Neural progenitor cell (in vitro differentiated cells): ENCODE data around the gene PTPRN2.

ENCODE experiments used
- CTCF ChIP-seq: fragments of 200-600 bp; sonication (generic); IDR thresholded peaks from 2 replicates; pipeline ENCODE4 v1.5.1; 2017; ENCODE audit warnings: antibody characterized with exemption, mild to moderate bottlenecking
- EZH2 ChIP-seq: fragments of 200-600 bp; sonication (generic); IDR thresholded peaks from 2 replicates; pipeline ENCODE4 v1.6.1; 2017; ENCODE audit warnings: antibody characterized with exemption, mild to moderate bottlenecking, moderate library complexity
- EZH2phosphoT487 ChIP-seq: fragments of 200-600 bp; sonication (generic); IDR thresholded peaks from 2 replicates; pipeline ENCODE4 v1.6.1; 2017; ENCODE audit warnings: antibody characterized with exemption

- TF ChIP-seq CTCF (no peak), EZH2 (no peak), EZH2phosphoT487 (no peak)
Observed at GRCh38 chr7:158043551-158044481, 543.8 kb downstream of the PTPRN2 start.
